Fibroblast of lung (primary cell): ENCODE measurements around the gene NRG2. TPM values are rescaled to one million over a fixed set of nuclear protein-coding genes. Genes with fewer than 3 reads are reported as not detected.

Experiments used
- DNase-seq, 2 donors: peaks; one replicate each; pipeline versions ENCODE4 v3.0.0 to v3.0.0-alpha.2; 2010; ENCODE audit warnings: low read depth in 2 of 2
- H2AFZ ChIP-seq: 2 replicates; pipeline ENCODE4 v1.5.1; 2012; ENCODE audit warnings: low read length, control low read depth, inconsistent platforms
- H3K27ac ChIP-seq: 2 replicates; pipeline ENCODE4 v1.5.1; 2011; ENCODE audit warnings: low read length, control low read depth; ENCODE audit not compliant: insufficient read depth
- H3K27me3 ChIP-seq: 2 replicates; pipeline ENCODE4 v1.5.1; 2011; ENCODE audit warnings: mild to moderate bottlenecking, low read length; ENCODE audit not compliant: control insufficient read depth, insufficient read depth
- H3K36me3 ChIP-seq: 2 replicates; pipeline ENCODE4 v1.5.1; 2011; ENCODE audit warnings: low read length; ENCODE audit not compliant: control insufficient read depth, insufficient read depth
- H3K4me1 ChIP-seq: 2 replicates; pipeline ENCODE4 v1.5.1; 2011; ENCODE audit warnings: low read length; ENCODE audit not compliant: control insufficient read depth, insufficient read depth; ENCODE audit errors: extremely low read depth
- H3K4me2 ChIP-seq: 2 replicates; pipeline ENCODE4 v1.5.1; 2011; ENCODE audit warnings: low read length, control low read depth; ENCODE audit not compliant: insufficient read depth; ENCODE audit errors: extremely low read depth
- H3K4me3 ChIP-seq, 4 experiments: fragments of 200-600 bp in 1 of 4; sonication (generic) in 1 of 4; replicated peaks in 1 of 4; 2 replicates each; pipeline ENCODE4 v1.5.1; 2011 to 2016; ENCODE audit warnings: low read length in 4 of 4, low read depth in 3 of 4, mild to moderate bottlenecking in 3 of 4, control low read depth in 2 of 4, inconsistent platforms in 1 of 4, mixed read lengths in 1 of 4; ENCODE audit not compliant: insufficient read depth in 1 of 4; ENCODE audit errors: control extremely low read depth in 1 of 4
- H3K79me2 ChIP-seq: 2 replicates; pipeline ENCODE4 v1.5.1; 2012; ENCODE audit warnings: mild to moderate bottlenecking, low read length, inconsistent platforms; ENCODE audit not compliant: control insufficient read depth, insufficient read depth
- H3K9ac ChIP-seq: 2 replicates; pipeline ENCODE4 v1.5.1; 2011; ENCODE audit warnings: mild to moderate bottlenecking, low read length, control low read depth; ENCODE audit not compliant: insufficient read depth
- H3K9me3 ChIP-seq: 2 replicates; pipeline ENCODE4 v1.5.1; 2012; ENCODE audit warnings: low read depth, low read length; ENCODE audit not compliant: control insufficient read depth, insufficient read depth
- H4K20me1 ChIP-seq: 2 replicates; pipeline ENCODE4 v1.5.1; 2011; ENCODE audit warnings: low read length; ENCODE audit not compliant: control insufficient read depth, insufficient read depth; ENCODE audit errors: extremely low read depth
- EZH2 ChIP-seq: IDR thresholded peaks from 2 replicates; pipeline ENCODE4 v1.5.1; 2012; ENCODE audit warnings: low read length, control low read depth, mild to moderate bottlenecking; ENCODE audit errors: missing control alignments
- polyA plus RNA-seq, 2 donors: library from polyadenylated mRNA; depleted of rRNA in 1 of 2; stranded (reverse) in 1 of 2; unstranded in 1 of 2; fragments of >200 nt; gene quantifications; 2 replicates each; pipeline ENCODE4 v1.2.1, GENCODE V29; 2011 to 2012; ENCODE audit warnings: missing spikeins in 1 of 2
- total RNA-seq: library from RNA; depleted of rRNA; stranded (reverse); fragments of >200 nt; gene quantifications from 2 replicates; pipeline ENCODE4 v1.2.1, GENCODE V29; 2014
- TF ChIP-seq, protein P1 (sequence below), 2 donors: IDR thresholded peaks in 1 of 2; conservative IDR thresholded peaks in 1 of 2; 1 replicate in 1 of 2; 2 replicates in 1 of 2; pipeline ENCODE4 v1.5.1; 2011 to 2012; ENCODE audit warnings: low read length in 2 of 2, control low read depth in 1 of 2, inconsistent platforms in 1 of 2, low read depth in 1 of 2, mild to moderate bottlenecking in 1 of 2

NRG2 gene
- total and polyA plus RNA-seq, 2 donors (not counting 1 experiment from before 2014, with no cell fraction given) = 0.28 to 1.3 TPM

DNA sequence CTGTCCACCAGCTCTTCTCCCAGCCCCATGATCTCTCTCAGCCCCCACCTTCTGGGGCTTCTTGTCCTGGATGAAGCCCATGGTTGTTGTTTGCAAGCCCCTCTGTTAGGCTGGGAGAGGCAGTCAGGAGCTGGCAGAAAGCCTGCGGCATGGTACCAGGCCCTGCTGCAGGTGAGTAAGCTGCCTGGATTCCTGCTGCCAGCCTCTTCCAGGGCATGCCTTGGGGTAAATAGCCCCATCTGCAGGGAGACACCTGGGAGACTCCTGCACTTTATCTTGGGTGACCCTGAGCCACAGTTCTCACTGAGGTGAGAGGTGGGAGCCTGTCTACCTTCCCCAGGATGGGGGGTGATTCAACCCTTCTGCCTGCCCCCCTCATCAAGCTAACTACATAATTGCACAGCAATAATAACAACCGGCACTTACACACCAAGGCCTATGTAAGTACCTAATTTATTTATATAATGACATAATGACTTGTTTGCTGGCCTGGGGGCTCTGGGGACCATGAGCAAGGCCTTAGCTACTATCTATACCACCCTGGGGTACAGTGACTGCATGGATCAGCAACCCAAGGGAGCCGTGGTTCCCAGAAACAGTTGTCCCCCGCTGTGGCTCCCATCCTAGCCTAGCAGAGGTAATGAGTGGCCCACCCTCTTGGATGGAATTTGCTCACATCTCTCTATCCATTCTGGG is 131.5 kb downstream of the NRG2 start:
- DNase-seq = no peak
- Histone ChIP-seq H3K27ac (no peak overlapping the region), H3K4me3 (no peak overlapping the region), H3K4me2 (no peak overlapping the region), H3K9me3 (no peaks in the 10 kb centered on the region), H3K4me1 (no peaks in the 10 kb centered on the region), H3K9ac (no peak overlapping the region), H4K20me1 (no peaks in the 10 kb centered on the region), H3K79me2 (no peaks in the 10 kb centered on the region), H2AFZ (no peak overlapping the region), H3K36me3 (no peaks in the 10 kb centered on the region), H3K27me3 (peaks cover 8% of the 10 kb centered on the region)
- TF ChIP-seq, protein P1, sequence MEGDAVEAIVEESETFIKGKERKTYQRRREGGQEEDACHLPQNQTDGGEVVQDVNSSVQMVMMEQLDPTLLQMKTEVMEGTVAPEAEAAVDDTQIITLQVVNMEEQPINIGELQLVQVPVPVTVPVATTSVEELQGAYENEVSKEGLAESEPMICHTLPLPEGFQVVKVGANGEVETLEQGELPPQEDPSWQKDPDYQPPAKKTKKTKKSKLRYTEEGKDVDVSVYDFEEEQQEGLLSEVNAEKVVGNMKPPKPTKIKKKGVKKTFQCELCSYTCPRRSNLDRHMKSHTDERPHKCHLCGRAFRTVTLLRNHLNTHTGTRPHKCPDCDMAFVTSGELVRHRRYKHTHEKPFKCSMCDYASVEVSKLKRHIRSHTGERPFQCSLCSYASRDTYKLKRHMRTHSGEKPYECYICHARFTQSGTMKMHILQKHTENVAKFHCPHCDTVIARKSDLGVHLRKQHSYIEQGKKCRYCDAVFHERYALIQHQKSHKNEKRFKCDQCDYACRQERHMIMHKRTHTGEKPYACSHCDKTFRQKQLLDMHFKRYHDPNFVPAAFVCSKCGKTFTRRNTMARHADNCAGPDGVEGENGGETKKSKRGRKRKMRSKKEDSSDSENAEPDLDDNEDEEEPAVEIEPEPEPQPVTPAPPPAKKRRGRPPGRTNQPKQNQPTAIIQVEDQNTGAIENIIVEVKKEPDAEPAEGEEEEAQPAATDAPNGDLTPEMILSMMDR (conservative IDR thresholded peaks at IDR 0.05 in 1 of 2, IDR thresholded peaks at IDR 0.05 in 1 of 2; ENCODE audit: low read depth in 1 of 2, low read length in 2 of 2) = no peak
- no peak for TF ChIP-seq EZH2

DNA sequence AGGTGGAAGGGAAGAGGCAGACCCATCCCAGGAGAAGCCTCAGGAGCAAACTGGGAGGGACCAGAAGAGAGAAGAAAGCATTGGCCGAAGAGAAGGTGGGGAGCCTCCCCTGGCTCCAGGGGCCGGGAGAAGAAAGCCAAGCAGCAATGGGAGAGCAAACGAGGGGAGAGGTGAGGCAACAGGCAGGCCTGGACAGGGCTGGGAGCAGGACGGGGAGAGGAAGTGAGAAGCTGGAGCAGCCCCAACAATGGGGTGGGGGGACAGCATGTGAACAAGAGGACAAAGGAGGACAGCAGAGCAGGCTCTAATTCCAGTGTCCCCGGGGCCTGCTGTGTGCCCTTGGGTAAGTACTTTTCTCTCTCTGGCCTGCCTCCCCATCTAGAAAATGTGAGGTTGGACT is 132.2 kb downstream of the NRG2 start:
- Histone ChIP-seq H3K9me3 (no peaks in the 10 kb centered on the region), H3K27ac (no peak overlapping the region), H3K27me3 (peaks cover 8% of the 10 kb centered on the region), H3K4me2 (no peak overlapping the region), H3K79me2 (no peaks in the 10 kb centered on the region), H3K36me3 (no peaks in the 10 kb centered on the region), H3K4me3 (no peak overlapping the region), H3K9ac (no peak overlapping the region), H2AFZ (no peak overlapping the region), H3K4me1 (no peaks in the 10 kb centered on the region), H4K20me1 (no peaks in the 10 kb centered on the region)
- DNase-seq = no peak
- TF ChIP-seq EZH2 = no peak
- TF ChIP-seq, protein P1 (conservative IDR thresholded peaks at IDR 0.05 in 1 of 2, IDR thresholded peaks at IDR 0.05 in 1 of 2; ENCODE audit: low read depth in 1 of 2, low read length in 2 of 2) = no peak

DNA sequence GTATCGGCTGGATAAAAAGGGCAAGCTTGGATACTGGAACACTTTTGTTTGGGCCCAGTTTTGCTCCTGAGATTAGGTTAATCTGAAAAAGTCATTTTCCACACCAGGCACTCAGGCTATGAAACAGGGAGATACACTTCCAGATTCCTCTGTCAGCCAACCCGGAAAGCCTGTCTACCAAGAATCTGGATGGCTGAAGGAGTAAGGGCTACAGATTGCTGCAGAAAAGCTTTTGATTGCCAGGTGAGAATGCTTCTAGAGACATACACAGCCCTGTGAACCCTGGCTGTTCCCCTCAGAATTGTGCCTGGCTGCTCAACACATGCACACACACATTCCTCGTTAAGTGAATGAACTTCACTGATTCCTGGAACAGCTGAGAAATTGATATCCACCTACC is 133.1 kb downstream of the NRG2 start:
- no peak for DNase-seq
- Histone ChIP-seq H3K4me1 (no peaks in the 10 kb centered on the region), H3K4me3 (no peak overlapping the region), H3K36me3 (no peaks in the 10 kb centered on the region), H4K20me1 (no peaks in the 10 kb centered on the region), H2AFZ (no peak overlapping the region), H3K9ac (no peak overlapping the region), H3K4me2 (no peak overlapping the region), H3K27me3 (peaks cover 15% of the 10 kb centered on the region), H3K9me3 (no peaks in the 10 kb centered on the region), H3K27ac (no peak overlapping the region), H3K79me2 (no peaks in the 10 kb centered on the region)
- TF ChIP-seq, protein P1 (conservative IDR thresholded peaks at IDR 0.05 in 1 of 2, IDR thresholded peaks at IDR 0.05 in 1 of 2; ENCODE audit: low read depth in 1 of 2, low read length in 2 of 2) = no peak
- no peak for TF ChIP-seq EZH2
